HG03139 (cell line): ENCODE results near the gene BPI.
"Not testable (repeated sequence)": the region's sequence is repeated elsewhere in the genome, so short reads cannot be mapped to it uniquely, and the experiment has no call there.

Experiments
- ATAC-seq: cut with Tn5 transposase; IDR thresholded peaks from one replicate; pipeline ENCODE4 v1.9.1; 2021; ENCODE audit not compliant: unreplicated experiment

The BPI gene

DNA sequence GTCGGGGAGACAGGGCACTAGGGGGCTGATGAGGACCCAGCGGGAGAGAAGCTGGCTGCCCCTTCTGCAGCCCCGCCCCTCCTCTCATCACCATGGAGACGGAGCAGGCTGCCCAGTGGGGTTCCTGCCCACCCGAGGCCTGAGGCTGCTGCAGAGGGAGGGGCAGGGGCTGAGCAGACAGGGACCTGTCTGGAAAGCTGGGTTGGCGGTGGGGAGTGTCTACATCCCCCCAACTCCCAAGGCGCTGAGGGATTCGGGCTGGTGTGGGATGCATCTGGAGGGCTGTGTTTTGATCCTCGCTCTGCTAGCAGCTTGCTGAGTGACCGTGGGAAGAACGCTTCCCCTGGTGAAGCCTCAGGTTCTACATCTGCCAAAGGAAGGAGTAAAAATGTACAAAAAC, 1.2 kb upstream of the BPI start:
- no peak for ATAC-seq

DNA sequence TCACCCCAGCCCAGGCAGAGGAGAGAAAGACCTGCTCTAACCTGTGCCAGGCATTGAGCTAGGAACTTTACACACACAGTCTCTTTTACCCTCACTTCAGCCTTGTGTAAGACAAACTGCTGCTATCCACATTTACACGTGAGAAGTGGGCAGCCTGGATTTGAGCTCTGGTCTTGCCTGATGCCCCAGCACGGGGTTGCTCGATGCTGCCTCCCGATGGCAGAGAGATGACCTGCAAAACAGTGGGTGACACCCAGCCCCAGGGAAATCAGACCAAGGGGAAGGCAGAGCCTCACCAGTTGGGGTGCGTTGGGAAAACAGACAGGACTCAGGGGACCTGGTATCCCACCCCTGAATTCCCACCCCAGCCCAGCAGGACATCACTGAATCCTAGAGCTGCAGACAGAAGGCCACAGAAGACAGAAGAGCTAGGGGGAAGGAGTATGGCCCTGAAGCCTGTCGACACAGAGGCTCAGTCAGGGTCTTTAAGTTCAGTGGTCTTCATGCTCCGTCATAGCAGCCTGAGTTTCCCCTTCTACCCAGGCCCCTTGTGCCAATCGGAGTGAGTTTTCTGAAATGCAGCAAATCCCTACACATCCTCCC, 990 bp downstream of the BPI start:
- no peak for ATAC-seq

DNA sequence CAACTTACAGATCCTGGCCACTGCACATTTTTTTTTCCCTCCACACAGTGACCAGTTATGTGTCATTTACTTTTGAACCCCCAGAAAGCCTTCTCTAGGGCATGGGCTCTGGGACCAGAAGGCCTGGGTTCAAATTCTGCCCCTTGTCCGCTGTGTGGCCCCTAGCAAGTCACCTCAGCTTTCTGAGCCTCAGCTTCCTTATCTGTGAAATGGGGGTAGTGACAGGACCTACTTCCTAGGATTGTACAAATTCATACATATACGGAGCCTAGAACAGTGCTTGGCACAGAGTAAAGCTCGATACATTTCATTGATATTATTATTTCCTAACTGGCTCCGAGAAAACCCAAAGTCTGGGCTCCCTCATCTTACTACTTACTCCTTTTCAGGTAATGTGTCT, 1.6 kb downstream of the BPI start:
- ATAC-seq: no peak

DNA sequence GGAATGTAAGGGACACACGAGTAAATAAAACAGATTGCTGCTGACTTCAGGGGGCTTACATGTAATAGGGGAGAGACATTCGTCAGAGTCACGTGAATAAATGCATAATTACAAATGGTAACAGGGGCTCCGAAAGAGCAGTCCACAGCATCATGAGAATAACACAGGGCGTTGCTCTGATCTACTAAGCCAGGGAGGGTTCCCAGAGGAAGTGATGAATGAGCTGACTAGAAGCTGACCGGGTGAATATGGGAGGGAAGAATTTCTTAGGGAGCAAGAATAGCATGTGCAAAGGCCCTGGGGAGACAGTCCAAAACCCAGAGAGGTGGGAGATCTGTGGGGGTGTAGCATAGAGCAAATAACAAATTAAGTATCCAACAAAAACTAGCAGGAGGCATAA, 2.4 kb downstream of the BPI start:
- ATAC-seq: no peak

DNA sequence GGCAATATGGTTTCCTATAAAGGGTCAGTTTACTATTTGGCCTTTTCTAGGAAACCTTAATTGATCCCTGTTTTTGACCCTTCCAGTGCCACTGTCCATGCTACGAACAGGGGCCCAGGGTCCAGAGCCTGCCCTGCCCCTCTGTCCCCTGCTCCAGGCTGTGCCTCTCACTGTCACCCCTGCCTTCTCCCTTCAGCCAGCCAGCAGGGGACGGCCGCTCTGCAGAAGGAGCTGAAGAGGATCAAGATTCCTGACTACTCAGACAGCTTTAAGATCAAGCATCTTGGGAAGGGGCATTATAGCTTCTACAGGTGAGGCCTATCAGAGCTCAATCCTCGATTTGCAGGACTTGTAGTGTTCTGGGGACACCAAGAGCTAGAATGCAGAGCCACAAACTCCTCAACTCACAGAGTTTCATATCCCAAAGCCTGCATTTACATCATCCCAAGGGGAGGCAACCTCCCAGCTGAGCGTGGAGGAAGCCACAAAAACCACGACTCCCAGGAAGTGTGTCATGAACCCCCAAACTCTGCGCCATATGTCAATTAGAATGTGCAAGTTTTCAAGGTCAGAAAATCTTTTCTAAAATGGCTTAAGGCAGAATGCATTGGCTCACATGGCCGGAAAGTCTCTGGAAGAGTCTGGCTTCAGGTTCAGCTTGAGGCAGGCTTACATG, 3.6 kb downstream of the BPI start:
- ATAC-seq: no peak

DNA sequence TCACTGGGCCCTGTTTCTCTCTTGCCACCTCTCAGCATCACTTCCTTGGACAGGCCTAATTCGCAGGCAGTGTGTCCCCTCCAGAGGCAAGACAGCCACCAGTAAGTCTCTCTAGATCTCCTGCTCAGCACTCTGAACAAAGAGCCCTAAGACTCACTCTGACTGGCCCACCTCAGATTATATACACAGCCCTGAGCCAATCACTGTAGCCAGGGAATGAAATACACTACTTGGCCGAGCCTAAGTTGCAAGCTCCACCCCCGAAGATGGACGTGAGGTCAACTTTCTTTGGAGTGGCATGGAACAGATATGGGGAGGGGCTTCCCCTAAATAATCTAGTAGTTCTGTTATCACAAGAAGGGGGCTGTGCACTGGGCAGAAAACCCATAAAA, 4.1 kb downstream of the BPI start:
- no peak for ATAC-seq

DNA sequence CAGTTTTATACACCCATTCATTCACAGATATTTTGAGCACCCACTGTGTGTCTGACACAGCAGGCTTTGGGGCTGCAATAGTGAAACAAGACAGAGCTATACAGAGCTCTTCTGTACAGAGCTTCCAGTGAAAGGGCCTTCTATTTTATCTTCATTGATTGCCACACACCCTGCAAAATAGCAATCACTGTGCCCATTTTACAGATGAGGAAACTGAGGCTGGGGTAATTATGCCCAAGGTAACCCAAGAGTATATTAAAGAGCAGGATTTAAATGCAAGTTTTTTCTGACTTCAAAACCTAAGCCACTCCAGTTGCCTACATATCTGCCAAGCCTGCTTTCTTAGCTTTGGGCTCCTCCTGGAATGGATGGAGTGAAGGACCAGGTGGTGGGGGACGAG, 4.5 kb downstream of the BPI start:
- no peak for ATAC-seq

DNA sequence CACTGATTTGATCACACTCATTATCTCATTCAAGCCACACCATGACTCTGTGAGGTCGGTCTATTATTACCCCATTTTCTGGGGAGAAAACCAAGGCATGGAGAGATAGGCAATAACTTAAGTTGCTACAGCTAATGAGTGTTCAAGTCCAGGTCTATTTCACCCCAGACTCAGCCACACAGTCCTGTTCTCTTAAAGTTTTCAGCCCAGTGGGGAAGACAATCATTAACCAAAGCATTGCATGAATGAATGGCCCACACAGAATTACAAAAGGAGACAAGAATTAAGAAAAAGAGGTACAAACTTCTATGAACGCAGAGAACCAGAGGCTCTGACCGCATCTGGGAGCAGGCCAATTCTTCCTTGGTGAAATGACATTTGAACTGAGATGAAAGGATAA, 7.1 kb downstream of the BPI start:
- ATAC-seq: no peak

DNA sequence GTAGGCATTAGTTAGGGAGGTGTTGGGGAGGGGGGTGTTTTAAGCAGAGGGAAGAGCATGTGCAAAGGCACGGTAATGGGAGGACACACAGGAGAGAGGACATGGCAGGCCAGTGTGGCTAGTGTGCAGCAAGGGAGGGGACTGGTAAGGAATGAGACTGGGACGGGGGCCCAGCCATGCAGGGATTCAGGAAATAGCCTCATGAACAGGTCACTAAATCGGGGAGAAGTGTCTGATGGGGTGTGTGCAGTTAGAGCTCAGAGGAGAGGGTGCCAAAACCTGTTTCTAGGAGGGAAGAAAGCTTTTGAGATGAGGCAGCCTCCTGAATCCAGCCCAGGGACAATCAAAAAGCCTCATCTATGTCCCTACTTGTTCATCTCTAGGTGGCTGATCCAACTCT, 7.5 kb downstream of the BPI start:
- no peak for ATAC-seq

DNA sequence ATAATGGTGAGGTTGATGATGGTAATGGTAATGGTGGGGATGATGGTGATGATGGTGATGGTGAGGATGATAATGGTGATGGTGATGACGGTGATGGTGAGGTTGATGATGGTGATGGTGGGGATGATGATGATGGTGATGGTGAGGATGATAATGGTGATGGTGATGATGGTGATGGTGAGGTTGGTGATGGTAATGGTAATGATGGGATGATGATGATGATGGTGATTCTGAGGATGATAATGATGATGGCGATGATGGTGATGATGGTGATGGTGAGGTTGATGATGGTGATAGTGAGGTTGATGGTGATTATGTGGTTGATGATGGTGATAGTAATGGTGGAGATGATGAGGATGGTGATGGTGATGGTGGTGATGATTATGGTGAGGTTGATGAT, 9.7 kb downstream of the BPI start:
- ATAC-seq: no peak

DNA sequence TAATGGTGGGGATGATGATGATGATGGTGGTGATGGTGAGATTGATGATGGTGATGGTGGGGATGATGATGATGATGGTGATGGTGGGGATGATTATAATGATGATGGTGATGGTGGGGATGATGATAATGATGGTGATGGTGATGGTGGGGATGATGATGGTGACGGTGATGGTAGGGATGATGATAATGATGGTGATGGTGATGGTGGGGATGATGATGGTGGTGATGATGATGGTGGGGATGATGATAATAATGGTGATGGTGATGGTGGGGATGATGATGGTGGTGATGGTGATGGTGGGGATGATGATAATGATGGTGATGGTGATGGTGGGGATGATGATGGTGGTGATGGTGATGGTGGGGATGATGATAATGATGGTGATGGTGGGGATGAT, 10.4 kb downstream of the BPI start:
- not testable (repeated sequence) for ATAC-seq

DNA sequence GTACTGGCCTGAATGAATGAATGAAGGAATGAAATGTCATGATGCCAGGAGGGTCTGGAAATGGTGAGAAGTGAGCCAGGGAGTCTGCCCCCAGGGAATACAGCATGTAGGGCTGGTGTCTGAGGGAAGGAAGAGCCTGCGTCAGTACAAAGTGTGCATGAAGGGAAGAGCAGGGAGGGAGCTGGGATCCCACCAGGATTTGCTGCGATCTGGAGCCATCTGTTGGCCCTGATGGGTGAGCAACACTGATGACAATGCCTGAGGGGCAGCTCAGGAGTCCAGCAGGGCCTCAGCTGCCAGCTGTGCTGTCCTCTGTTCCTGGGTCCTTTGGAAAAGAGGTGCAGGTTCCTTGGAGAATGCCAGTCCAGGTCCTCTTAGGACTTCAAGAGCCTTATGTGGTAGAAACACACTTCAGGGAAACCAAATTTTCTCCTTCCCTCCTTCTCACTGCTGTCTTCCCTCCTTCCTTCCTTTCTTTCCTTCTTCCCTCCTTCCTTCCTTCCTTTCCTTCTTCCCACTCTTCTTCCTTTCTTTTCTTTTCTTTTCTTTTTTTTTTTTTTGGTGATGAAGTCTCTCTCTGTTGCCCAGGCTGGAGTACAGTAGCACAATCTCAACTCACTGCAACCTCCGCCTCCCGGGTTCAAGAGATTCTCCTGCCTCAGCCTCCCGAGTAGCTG, 11.5 kb downstream of the BPI start:
- no peak for ATAC-seq

DNA sequence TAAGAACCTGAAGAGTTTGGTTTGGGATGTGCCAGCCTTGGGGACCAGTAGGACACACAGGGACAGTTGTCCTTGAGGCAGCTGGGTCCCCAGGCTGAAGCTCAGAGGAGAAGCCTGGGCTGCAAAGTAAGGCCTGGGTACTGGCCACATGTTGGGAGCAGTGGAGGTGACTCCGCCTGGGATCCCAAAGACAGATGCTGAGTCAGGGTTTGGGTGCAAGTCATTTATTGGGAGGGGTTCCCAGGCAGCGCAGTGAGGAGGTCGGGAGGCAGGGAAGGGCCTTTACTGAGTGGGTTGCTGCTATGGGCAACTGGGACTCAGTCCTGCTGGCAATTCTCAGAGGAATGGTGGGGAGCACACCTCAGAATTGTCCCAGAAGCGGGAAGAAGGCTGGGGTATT, 12.4 kb downstream of the BPI start:
- no peak for ATAC-seq

DNA sequence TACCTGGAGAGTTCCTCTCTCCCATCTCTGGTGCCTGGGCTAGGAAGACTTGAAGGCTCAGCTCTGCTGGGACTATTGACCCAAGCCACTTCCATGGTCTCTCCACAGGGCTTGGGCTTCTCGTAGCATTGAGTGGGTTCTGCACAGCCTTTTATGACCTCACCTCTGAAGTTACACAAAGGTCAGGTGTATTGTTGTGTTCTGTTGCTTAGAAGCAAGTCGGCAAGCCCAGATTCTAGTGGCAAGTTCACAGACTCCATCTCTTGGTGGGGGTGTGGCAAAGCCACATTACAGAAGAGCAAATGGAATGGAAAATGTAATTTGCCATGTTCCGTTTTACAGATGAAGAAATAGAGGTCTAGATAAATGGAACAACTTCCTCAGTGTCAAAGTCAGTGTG, 13.5 kb downstream of the BPI start:
- no peak for ATAC-seq

DNA sequence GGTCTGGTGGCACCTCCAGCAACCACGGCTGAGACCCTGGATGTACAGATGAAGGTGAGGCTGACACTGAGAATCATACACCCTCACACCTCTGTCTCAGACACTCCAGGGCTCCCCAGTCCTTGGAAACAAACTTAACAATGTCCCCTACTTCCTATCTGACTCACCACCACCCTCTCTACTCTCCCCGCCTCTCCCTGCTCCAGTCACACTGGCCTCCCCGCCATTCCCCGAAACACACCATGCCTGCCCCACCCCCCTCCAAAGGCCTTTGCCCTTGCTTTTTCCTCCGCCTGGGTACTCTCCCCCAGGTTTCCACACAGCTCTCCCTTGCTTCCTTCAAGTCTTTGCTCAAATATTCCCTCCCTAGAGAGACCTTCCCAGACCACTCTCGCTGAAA, 16.3 kb downstream of the BPI start:
- ATAC-seq: no peak

DNA sequence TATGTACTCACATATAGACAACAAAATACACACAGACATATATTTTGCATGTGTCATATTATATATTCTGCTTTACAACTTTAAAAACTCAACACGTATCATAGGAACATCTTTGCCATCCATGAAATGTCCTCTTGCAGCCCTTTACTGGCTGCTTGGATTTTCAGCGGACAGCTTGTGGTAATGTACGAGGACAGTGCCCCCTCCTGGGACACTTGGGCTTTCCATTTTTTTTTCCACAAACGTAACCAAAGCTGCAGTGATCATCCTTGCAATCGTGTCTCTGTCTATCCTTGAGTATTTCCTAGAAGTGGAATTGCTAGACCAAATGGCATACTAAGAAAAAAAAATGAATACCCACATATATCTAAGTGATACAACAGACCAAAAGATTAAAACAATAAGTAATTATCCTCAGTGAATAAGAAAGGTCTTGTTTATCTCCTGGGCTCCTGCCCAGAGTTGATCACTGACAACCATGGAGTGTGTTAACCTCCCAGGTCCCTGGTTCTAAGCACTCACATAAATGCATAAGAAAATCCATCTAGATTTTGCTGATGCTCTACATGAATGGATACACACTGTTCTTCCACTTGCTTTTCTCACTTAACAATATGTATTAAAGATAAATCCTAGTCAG, 18.1 kb downstream of the BPI start:
- no peak for ATAC-seq

DNA sequence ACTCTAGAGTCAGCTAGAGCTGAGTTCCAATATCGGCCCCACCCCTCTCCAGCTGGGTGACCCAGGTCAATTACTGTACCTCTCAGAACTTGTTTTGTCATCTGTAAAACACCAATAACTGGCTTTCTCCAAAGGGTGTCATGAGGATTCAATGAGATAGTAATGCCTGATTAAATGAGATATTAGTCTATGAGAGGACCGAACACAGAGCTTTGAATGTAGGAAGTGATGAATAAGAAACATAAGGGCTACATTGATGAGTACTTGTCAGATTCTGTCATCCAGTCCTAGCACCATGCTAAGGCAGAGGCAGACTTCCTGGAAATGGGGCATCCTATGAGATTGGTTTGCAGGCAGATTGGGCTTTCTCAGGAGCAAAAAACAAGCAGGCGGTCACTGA, 20.2 kb downstream of the BPI start:
- no peak for ATAC-seq

DNA sequence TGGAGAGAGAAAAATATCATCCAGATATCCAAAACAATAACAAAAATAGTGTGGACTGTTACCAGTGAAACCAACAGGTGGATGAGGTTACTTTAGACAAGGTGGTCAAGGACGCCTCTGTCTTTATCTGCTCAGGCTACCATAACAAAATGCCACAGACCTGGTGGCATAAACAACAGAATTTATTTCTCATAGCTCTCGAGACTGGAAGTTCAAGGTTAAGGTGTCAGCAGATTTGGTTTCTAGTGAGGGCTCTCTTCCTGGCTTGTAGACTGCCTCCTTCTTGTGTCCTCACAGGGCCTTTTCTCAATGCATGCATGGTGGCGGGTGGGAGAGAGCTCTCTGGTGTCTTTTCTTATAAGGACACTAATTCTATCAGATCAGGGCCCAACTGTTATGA, 21.2 kb downstream of the BPI start:
- no peak for ATAC-seq

DNA sequence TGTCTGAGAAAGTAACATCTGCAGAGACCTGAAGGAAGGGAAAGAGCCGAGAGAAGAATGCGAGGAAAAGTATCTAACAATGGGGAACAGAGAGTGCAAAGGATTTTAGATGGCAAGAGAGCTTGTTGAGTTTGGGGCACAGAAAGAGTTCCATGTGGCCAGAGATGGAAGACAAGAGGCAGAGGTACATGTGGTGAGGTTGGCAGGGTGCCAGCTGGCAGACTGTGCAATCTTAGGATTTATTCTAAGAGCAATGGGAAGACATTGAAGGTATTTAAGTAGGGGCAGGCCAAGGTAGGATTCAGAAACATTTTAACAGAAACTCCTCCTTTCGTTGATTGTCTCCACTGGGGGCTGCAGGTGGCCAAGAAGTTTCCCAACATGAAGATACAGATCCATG, 21.9 kb downstream of the BPI start:
- no peak for ATAC-seq

DNA sequence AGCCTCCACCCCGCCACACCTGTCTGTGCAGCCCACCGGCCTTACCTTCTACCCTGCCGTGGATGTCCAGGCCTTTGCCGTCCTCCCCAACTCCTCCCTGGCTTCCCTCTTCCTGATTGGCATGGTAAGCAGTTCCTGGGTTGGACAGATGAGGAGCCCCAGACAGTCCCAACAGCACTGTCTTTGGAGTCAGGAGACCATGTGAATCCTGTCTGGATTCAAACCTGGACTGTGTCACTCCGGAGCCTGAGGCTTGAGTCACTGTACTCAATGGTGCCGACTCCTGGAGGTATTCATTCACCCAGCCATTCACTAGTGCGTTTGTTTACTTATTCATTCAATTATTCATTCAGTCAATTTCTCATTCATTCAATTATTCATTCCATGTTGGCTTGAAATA, 22.4 kb downstream of the BPI start:
- no peak for ATAC-seq

DNA sequence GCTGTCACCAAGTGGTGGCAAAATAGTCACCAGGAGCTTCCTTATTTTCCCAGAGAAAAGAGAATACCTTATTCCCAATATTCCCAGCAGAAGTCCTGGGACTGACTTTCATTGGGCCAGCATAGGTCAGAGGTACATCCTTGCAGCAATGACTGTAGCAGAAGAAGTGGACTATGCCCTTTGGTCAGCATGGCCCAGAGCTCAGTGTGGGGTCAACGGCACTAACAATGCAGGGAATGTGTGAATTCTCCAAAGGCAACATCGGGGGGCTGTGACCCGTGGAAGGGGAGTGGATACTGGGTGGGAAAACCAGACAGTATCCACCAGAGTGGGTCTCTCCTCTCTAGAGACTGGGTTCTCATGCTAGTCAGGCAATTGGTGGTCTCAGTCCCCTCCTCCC, 26.7 kb downstream of the BPI start:
- ATAC-seq: no peak

DNA sequence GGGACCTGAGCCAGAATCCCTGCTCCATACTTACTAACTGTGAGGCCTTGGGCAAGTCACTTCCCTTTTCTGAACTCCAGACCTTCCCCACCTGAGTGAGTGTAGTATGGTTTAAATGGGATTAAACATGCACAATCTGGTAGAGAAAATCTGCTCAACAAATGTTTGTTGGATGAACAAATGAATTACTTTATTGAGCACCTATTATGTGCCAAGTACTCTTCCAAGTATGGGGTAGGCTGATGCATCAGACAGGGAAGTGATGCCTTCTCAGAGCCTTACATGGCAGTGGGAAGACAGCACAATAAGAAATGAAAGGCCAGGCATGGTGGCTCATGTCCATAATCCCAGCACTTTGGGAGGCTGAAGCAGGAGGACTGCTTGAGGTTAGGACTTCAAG, 27.3 kb downstream of the BPI start:
- no peak for ATAC-seq
